GM18873 (cell line): ENCODE measurements around the gene PCDHA9.
"Not testable (repeated sequence)": the region's sequence is repeated elsewhere in the genome, so short reads cannot be mapped to it uniquely, and the experiment has no call there.

Experiments
- ATAC-seq: cut with Tn5 transposase; IDR thresholded peaks from one replicate; pipeline ENCODE4 v1.9.1; 2021; ENCODE audit warnings: mild to moderate bottlenecking, moderate library complexity, moderate number of reproducible peaks; ENCODE audit not compliant: unreplicated experiment, low FRiP score

The PCDHA9 gene

GRCh38 chr5:140833993-140834392 is 14.2 kb upstream of the PCDHA9 start, which contains the start of gene PCDHA7:
PCDHA7 (plus strand) TSS chr5:140834269; CDS start chr5:140834384, 115 bp downstream.
- ATAC-seq: no peak

- ATAC-seq: not testable (repeated sequence)
These were observed 13.7 kb upstream of the PCDHA9 start for GRCh38 chr5:140834439-140835008.

- no peak for ATAC-seq
These were observed 12.3 kb upstream of the PCDHA9 start for GRCh38 chr5:140835622-140836510.

- ATAC-seq: no peak
These were observed 6.9 kb upstream of the PCDHA9 start, which contains the start of gene PCDHA8 for GRCh38 chr5:140840978-140841962. PCDHA8 (plus strand) TSS chr5:140841187; CDS start chr5:140841322, 135 bp downstream.

GRCh38 chr5:140842798-140843733 is 5.1 kb upstream of the PCDHA9 start:
- ATAC-seq: no peak

GRCh38 chr5:140849831-140850634 is 1.9 kb downstream of the PCDHA9 start:
- not testable (repeated sequence) for ATAC-seq

- no peak for ATAC-seq
These were observed 7.8 kb downstream of the PCDHA9 start, which contains the start of gene PCDHA10 for GRCh38 chr5:140855772-140856674. PCDHA10 (plus strand) TSS chr5:140855897; CDS start chr5:140856049, 152 bp downstream.

- no peak for ATAC-seq
These were observed 9.2 kb downstream of the PCDHA9 start for GRCh38 chr5:140857177-140857986.

- ATAC-seq: no peak
These were observed 9.7 kb downstream of the PCDHA9 start for GRCh38 chr5:140857987-140858240.

- no peak for ATAC-seq
These were observed 14.5 kb downstream of the PCDHA9 start for GRCh38 chr5:140862441-140863295.

- ATAC-seq: no peak
These were observed 20.8 kb downstream of the PCDHA9 start, which contains the start of gene PCDHA11 for GRCh38 chr5:140868721-140869554. PCDHA11 (plus strand) TSS chr5:140868957; CDS start chr5:140869104, 147 bp downstream.

GRCh38 chr5:140869555-140869886 is 21.3 kb downstream of the PCDHA9 start:
- no peak for ATAC-seq

GRCh38 chr5:140870221-140871201 is 22.3 kb downstream of the PCDHA9 start:
- ATAC-seq: no peak
